Endothelial cell of hepatic sinusoid (primary cell): ENCODE results near the gene SARM1.
"Not testable (repeated sequence)": the region's sequence is repeated elsewhere in the genome, so short reads cannot be mapped to it uniquely, and the experiment has no call there.

Experiments
- in situ Hi-C: cut with HindIII; loops from 2 replicates; pipeline ENCODE4 v1.10.0; 2017; ENCODE audit warnings: low sequenced_read_pairs

Gene SARM1

DNA sequence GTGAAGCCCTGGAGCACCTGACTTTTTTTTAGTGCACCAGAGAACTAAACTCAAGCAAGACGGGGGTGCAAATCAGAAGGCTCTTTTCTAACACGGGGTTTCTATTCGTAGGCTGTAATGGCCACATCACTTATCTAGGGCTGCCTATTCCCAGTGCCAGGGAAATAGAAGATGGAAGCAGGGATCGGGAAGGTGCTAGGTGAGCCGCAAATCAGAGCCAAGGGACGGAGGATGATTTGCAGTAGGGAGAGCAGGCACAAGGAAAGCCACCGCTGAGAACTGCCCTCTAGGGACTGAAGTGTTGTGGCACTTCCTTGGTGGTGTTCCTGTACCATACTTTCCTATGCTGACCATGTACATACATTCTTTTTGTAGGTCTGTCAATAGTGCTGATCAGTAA, 42.3 kb downstream of the SARM1 start:
- in situ Hi-C loops, result no loop called here

DNA sequence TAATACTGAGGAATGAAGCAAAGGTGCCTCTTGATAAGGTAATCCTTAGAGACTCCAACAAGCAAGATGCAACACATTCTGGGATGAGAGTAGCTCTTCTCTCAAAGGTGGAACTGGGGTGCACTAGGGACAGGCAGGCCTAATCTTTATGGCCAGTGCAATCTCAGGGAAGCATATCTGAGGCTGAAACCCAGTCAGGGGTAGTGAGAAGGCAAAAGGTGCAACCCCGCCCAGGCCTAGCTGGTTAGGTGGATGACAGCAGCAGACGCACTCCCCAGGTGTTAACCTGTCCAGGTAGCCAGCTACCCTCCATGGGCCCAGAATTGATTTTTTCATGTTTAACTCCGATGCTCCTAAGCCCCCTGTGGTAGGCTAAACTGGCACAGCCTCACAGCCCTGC, 44.4 kb downstream of the SARM1 start:
- in situ Hi-C loops, result no loop called here

DNA sequence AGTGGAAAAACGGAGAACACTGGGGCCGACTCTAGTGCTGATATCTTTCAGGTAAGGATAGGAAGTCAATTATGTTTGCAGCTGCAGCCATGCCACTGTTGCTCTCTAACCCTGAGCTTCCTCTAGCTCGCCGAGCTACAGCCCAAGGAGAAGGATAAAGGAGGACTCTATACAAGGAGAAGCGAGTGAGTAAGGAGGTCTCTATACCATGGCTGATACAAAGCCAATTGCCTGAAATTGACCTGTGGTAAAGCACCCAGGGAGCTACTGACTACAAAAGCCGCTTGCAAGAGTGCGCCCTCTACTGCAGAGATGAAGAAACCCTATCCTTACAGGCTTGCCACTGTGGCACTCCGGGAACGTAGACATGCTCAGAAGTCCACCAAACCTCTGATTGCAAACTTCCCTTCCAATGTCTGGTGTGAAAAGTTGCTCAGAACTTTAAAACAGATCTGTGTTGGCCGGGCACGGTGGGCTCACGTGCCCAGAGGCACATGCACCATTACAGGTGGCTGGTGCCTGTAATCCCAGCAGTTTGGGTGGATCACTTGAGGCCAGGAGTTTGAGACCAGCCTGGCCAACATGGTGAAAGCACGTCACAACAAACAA, 45.3 kb downstream of the SARM1 start:
- in situ Hi-C loops, result no loop called here

DNA sequence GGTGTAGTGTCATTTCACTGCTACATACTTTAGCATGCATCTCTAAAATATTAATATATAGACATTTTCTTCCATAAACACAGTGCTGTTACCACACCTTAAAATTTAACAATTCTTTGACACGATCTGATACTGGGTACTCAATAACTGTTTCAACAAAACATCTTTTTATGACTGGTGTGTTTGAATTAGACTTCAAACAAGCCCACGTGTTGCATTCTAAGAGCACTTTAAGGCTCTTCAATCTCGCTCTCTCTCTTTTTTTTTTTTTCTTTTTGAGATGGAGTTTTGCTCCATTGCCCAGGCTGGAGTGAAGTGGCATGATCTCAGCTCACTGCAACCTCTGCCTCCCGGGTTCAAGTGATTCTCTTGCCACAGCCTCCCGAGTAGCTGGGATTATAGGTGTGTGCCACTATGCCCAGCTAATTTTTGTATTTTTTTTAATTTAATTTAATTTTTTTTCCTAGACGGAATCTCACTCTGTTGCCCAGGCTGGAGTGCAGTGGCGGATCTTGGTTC, 50.4 kb downstream of the SARM1 start:
- in situ Hi-C loops, result no loop called here

DNA sequence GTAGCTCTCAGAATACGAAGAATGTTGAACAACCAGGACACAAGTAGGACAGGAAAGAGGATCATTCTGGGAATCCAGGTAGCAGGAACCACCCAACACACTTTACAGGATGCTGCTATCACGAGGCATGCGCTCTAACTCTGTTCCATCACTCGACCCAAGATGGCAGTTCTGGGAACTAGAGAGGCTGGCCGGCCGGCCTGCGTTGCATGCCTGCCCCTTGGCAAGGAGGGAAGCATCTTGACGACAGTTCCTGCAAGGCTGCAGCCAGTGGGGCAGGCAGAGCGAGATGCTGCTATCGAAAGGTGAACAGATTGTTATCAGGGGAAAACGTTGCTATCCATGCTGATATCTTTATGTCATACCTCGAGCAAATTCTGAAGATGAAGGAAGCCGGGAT, 53.7 kb downstream of the SARM1 start:
- in situ Hi-C loops, result no loop called here

DNA sequence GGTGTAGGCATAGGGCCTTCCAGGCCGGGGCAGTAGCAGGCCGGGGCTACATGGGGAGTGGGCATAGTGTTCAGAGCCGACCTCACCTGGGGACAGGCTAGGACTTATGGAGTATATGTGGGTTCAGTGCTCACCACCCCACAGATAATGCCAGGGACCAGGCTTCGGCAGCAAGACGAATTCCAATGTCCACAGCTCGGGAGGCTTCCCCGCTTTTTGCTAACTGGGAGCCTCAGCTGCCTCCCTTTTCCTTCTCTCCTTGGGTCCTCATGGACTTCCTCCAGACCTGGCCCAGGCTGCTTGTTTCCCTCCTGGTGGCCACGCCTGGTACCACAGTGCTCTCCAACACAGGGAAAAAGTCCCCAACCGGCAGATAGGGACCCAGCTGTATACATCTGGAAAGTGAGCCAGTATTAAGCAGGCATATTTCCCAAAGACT, 54.6 kb downstream of the SARM1 start:
- in situ Hi-C loops, result no loop called here

DNA sequence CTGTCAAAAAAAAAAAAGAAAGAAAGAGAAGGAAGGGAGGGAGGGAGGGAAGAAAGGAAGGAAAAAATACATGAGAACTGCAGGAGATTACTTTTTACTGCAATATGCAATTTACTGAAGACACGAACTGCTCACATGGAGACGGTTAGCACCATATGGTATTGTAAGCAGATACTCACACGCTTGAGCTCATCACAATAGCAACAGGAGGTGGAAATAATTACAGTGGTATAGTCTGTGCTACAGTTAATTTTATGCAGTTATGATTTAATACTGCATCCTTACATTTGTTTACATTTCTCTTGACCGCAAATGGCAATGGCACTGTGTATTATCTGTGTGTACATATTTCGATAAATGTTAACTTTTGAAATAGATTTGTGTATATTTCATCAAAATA, 55.9 kb downstream of the SARM1 start:
- in situ Hi-C loops, result no loop called here

DNA sequence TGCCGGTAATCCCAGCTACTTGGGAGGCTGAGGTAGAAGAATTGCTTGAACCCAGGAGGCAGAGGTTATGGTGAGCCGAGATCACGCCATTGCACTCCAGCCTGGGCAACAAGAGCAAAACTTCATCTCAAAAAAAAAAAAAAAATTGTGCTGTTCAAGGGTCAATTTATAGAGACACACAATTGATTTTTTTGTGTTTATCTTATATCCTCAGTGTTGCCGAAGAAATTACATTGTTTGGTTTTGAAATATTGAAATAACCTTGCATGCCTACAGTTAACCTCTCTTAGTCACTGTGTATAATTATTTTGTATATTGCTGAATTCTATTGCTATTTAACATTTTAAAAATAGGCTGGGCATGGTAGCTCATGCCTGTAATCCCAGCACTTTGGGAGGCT, 56.5 kb downstream of the SARM1 start:
- in situ Hi-C loops, result not testable (repeated sequence)

DNA sequence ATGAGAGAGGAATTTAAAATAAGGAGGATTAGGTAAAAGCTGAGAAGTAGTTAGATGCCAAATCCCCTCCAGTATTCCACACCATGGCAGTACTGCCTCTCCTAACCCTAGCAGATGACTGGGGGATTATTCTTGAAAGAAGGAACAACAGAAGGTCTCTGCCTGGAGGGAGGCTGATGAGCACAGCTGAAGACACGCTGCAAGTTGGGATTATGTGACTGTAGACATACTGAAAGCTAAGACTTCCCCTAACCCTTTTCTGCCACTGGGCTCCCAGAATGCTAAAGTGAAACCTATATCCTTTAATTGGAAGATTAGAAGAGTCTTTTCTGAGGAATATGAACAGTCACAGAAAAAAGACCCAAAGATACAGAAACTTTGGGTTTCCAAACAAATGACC, 62.2 kb downstream of the SARM1 start:
- in situ Hi-C loops, result no loop called here

DNA sequence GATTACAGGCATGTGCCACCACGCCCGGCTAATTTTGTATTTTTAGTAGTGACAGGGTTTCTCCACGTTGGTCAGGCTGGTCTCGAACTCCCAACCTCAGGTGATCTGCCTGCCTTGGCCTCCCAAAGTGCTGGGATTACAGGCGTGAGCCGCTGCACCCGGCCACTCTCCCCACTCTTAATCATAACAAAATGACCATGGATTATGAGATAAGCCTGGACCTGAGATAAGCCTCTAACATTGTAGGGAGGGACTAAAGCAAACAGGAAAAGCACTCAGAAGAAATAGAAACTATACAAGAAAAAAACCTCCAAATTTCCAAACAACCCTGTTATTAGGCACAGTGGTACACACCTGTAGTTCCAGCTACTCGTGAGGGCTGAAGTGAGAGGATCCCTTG, 62.8 kb downstream of the SARM1 start:
- in situ Hi-C loops, result not testable (repeated sequence)

DNA sequence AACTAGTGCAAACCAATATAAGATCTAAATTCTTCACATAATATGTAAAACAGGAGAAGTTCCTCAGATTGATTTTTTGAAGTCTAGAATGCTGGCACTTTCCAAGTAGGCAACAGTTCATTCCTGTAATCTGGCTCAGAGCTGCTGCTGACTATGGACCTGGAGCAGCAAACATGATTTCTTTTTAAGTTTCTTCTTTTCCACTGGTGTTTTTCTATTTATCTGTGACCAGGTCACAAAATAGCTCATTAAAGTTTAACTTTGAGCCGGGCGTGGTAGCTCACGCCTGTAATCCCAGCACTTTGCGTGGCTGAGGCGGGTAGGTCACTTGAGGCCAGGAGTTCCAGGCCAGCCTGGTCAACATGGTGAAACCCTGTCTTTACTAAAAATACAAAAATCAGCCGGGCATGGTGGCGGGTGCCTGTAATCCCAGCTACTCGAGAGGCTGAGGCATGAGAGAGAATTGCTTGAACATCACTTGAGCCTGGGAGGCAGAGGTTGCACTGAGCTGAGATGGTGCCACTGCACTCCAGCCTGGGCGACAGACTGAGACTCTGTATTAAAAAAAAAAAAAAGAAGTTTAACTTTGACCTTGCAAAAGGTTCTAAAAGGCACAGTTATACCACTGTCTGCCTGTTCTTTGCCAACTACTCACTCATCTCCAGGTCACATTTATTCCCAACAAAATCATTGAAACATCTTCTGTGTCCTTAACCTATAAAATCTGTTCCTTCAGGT, 72.6 kb downstream of the SARM1 start:
- in situ Hi-C loops, result no loop called here

DNA sequence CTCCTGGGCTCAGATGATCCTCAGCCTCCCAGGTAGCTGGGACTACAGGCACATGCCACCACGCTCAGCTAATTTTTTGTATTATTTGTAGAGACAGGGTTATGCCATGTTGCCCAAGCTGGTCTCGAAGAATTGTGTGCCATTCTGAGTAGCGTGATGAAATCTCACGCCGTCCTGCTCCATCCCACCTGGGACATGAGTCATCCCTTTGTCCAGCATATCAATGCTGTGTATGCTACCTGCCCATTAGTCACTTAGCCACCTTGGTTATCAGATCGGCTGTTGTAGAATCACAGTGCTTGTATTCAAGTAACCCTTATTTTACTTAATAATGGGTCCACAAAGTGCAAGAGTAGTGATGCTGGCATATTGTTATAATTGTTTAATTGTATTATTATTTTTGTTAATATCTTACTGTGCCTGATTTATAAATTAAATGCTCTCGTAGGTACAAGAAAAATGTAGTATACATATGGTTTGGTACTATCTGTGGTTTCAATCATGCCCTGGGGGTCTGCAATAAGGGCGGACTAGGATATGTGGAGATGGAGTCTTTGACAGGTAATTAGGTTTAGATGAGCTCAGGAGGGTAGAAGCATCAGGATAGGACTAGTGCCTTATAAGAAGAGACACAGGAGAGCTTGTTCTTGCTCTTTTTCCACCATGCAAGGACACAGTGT, 75.4 kb downstream of the SARM1 start:
- in situ Hi-C loops, result no loop called here

DNA sequence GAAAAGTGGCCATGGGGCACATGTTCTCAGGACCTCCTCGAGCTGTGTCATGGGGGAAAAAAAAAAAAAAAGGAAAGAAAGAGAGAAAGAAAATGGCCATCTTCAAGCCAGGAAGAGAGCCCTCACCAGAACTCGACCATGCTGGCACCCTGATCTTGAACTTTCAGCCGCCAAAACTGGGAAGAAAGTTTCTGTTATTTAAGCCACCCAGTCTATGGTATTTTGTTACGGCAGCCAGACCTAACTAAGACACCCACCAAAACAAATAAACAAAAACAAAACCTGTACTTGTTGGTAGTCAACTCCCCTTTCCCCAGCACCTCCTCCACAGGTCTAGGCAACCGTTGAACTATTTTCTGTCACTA, 75.9 kb downstream of the SARM1 start:
- in situ Hi-C loops, result no loop called here

DNA sequence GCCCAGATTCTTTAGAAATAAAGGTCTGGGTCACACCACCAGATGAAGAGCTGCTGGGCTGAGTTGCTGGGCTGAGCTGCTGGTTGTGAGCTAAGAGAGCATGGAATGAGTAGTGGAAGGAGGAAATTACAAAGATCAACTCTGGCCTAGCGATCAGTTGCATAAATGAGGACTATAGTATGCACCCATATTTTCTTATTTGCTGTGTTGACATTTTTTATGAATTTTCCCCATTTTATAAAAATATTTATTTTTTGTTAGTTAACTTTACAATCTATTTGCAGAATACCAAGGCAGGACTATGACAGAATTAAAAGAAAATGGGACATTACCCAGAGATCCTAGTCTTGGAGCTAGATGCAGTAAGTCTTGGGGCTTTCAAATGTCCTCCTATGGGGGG, 78.4 kb downstream of the SARM1 start:
- in situ Hi-C loops, result loop anchor here (5.0 kb wide), 1 partner anchor 62 kb away; no protein-coding TSS in a partner anchor
